Hepatocyte (in vitro differentiated cells): Measurements from ENCODE around the gene SNX10. TPM values are rescaled to one million over a fixed set of nuclear protein-coding genes. Genes with fewer than 3 reads are reported as not detected.

Source experiments
- DNase-seq: peaks from one replicate; pipeline ENCODE4 v3.0.0-alpha.2; 2016; ENCODE audit warnings: low spot score
- H2AFZ ChIP-seq: fragments of 200-600 bp; sonication (generic); 2 replicates; pipeline ENCODE4 v1.6.0; 2016; ENCODE audit warnings: antibody characterized with exemption, mild to moderate bottlenecking
- H3K27ac ChIP-seq: fragments of 200-600 bp; sonication (generic); 2 replicates; pipeline ENCODE4 v1.5.1; 2016; ENCODE audit warnings: mild to moderate bottlenecking
- H3K27me3 ChIP-seq: fragments of 200-600 bp; sonication (generic); 2 replicates; pipeline ENCODE4 v1.6.1; 2016
- H3K36me3 ChIP-seq: fragments of 200-600 bp; sonication (generic); replicated peaks from 2 replicates; pipeline ENCODE4 v1.5.1; 2016; ENCODE audit warnings: low read depth; ENCODE audit not compliant: insufficient read depth
- H3K4me1 ChIP-seq: fragments of 200-600 bp; sonication (generic); 2 replicates; pipeline ENCODE4 v1.5.1; 2016; ENCODE audit warnings: mild to moderate bottlenecking, moderate library complexity; ENCODE audit not compliant: insufficient read depth
- H3K4me2 ChIP-seq: fragments of 200-600 bp; sonication (generic); 2 replicates; pipeline ENCODE4 v1.6.0; 2016
- H3K4me3 ChIP-seq: fragments of 200-600 bp; sonication (generic); 2 replicates; pipeline ENCODE4 v1.5.1; 2016; ENCODE audit warnings: mild to moderate bottlenecking
- H3K79me2 ChIP-seq: fragments of 200-600 bp; sonication (generic); 2 replicates; pipeline ENCODE4 v1.6.0; 2017; ENCODE audit warnings: mild to moderate bottlenecking
- H3K9me2 ChIP-seq: fragments of 200-600 bp; sonication (generic); replicated peaks from 2 replicates; pipeline ENCODE4 v1.6.0; 2017; ENCODE audit warnings: mild to moderate bottlenecking; ENCODE audit not compliant: insufficient read depth
- H3K9me3 ChIP-seq: fragments of 200-600 bp; sonication (generic); 2 replicates; pipeline ENCODE4 v1.5.1; 2016; ENCODE audit warnings: low read depth, mild to moderate bottlenecking
- H4K20me1 ChIP-seq: fragments of 200-600 bp; sonication (generic); 2 replicates; pipeline ENCODE4 v1.6.0; 2016; ENCODE audit warnings: mild to moderate bottlenecking; ENCODE audit not compliant: insufficient read depth, poor library complexity, severe bottlenecking
- EZH2 ChIP-seq: fragments of 200-600 bp; sonication (generic); IDR thresholded peaks from 2 replicates; pipeline ENCODE4 v1.6.1; 2016; ENCODE audit warnings: antibody characterized with exemption, mild to moderate bottlenecking, borderline replicate concordance
- EZH2phosphoT487 ChIP-seq: fragments of 200-600 bp; sonication (generic); IDR thresholded peaks from one replicate; pipeline ENCODE4 v1.6.1; 2018; ENCODE audit warnings: antibody characterized with exemption, mild to moderate bottlenecking, low read depth, moderate library complexity; ENCODE audit not compliant: unreplicated experiment, severe bottlenecking
- WGBS: methylation state at CpG from one replicate; pipeline ENCODE4 v1.1.6; 2016; ENCODE audit warnings: low lambda C conversion rate; ENCODE audit errors: missing lambda C conversion rate; 5-methylcytosine and 5-hydroxymethylcytosine counted together
- polyA plus RNA-seq: library from polyadenylated mRNA; unstranded; fragments of >200 nt; fragmentation: Nextera tagmentation; extraction: Ambion mirVana; gene quantifications from 2 replicates; pipeline ENCODE4 v1.2.1, GENCODE V29; 2016
- total RNA-seq: library from RNA; depleted of rRNA; stranded (reverse); fragments of >200 nt; gene quantifications from 2 replicates; pipeline ENCODE4 v1.2.3, GENCODE V29; 2014
- TF ChIP-seq, protein P1 (sequence below): fragments of 200-600 bp; sonication (generic); IDR thresholded peaks from 2 replicates; pipeline ENCODE4 v1.5.1; 2016; ENCODE audit warnings: antibody characterized with exemption, mild to moderate bottlenecking; ENCODE audit not compliant: poor library complexity

SNX10 gene
- total and polyA plus RNA-seq, 2 experiments from 2014 or later = 6.1 to 8.2 TPM

GRCh38 chr7:26397332-26397731 lies 105.7 kb downstream of the SNX10 start:
- H3K27me3 ChIP-seq = no peaks in the 10 kb centered on the region
- no peak overlapping the region for H2AFZ ChIP-seq
- H3K36me3 ChIP-seq = no peaks in the 10 kb centered on the region
- no peaks in the 10 kb centered on the region for H3K9me2 ChIP-seq
- no peaks in the 10 kb centered on the region for H3K79me2 ChIP-seq
- peak; percentile 25 for DNase-seq
- no peaks in the 10 kb centered on the region for H3K9me3 ChIP-seq
- peaks cover 12% of the 10 kb centered on the region for H3K4me1 ChIP-seq
- WGBS = 32% methylated on average over 4 of the region's 7 CpGs
- H3K4me3 ChIP-seq = no peak overlapping the region
- H3K4me2 ChIP-seq = peak overlapping the region; percentile 86
- peak overlapping the region; percentile 83 for H3K27ac ChIP-seq
- TF ChIP-seq EZH2phosphoT487 (no peak), EZH2 (no peak)
- TF ChIP-seq, protein P1, sequence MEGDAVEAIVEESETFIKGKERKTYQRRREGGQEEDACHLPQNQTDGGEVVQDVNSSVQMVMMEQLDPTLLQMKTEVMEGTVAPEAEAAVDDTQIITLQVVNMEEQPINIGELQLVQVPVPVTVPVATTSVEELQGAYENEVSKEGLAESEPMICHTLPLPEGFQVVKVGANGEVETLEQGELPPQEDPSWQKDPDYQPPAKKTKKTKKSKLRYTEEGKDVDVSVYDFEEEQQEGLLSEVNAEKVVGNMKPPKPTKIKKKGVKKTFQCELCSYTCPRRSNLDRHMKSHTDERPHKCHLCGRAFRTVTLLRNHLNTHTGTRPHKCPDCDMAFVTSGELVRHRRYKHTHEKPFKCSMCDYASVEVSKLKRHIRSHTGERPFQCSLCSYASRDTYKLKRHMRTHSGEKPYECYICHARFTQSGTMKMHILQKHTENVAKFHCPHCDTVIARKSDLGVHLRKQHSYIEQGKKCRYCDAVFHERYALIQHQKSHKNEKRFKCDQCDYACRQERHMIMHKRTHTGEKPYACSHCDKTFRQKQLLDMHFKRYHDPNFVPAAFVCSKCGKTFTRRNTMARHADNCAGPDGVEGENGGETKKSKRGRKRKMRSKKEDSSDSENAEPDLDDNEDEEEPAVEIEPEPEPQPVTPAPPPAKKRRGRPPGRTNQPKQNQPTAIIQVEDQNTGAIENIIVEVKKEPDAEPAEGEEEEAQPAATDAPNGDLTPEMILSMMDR = no peak
- H4K20me1 ChIP-seq = no peaks in the 10 kb centered on the region

DNA sequence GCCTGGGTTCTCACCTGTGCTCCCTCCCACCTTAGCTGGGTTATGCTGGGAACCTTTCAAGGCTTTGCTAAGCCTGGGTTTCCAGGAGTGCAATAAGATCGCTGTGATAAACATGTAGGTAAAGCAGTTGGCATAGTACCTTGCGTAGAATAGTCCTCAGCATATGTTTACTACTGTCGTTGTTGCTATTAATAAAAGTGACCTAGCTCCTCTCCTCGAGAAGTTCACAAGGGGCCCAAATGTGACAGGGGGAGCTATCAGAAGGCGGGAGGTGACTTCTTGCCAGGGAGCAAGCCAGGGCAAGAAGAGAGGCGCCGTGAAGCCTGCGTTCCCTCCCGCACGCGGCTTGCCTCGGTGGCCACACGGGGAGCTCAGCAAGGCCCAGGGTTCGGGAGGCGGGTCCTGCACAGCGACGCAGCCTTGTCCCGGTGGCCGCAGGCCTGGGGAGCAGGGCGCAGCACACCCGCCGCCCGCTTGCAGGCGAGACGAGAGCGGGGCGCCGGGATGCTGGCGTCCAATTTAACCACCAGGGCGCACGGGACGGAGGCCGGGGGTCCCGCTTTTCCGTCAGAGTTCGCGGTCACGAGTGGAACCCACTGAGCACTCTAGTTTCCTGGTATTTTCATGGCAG lies 106.2 kb downstream of the SNX10 start:
- WGBS = 6% methylated on average over 36 of the region's 38 CpGs
- Histone ChIP-seq H3K79me2 (no peaks in the 10 kb centered on the region), H2AFZ (peak overlapping the region; percentile 80), H3K9me2 (no peaks in the 10 kb centered on the region), H4K20me1 (no peaks in the 10 kb centered on the region), H3K4me1 (peaks cover 12% of the 10 kb centered on the region), H3K4me3 (peak overlapping the region; percentile 65), H3K27ac (peak overlapping the region; percentile 83), H3K9me3 (no peaks in the 10 kb centered on the region), H3K36me3 (no peaks in the 10 kb centered on the region), H3K4me2 (peak overlapping the region; percentile 86), H3K27me3 (no peaks in the 10 kb centered on the region)
- peak; percentile 51 for DNase-seq
- TF ChIP-seq EZH2phosphoT487 = no peak
- TF ChIP-seq EZH2 = no peak
- TF ChIP-seq, protein P1 = peak; percentile 8

GRCh38 chr7:26398427-26398755 lies 106.7 kb downstream of the SNX10 start:
- Histone ChIP-seq H3K4me2 (peak overlapping the region; percentile 86), H4K20me1 (no peaks in the 10 kb centered on the region), H3K79me2 (no peaks in the 10 kb centered on the region), H3K4me1 (peaks cover 12% of the 10 kb centered on the region), H2AFZ (peak overlapping the region; percentile 80), H3K27me3 (no peaks in the 10 kb centered on the region), H3K27ac (peak overlapping the region; percentile 83), H3K4me3 (peak overlapping the region; percentile 65), H3K36me3 (no peaks in the 10 kb centered on the region), H3K9me2 (no peaks in the 10 kb centered on the region), H3K9me3 (no peaks in the 10 kb centered on the region)
- TF ChIP-seq, protein P1 = no peak
- TF ChIP-seq EZH2 (no peak), EZH2phosphoT487 (no peak)
- DNase-seq = peak; percentile 87
- WGBS = 0% methylated on average over 3 of the region's 36 CpGs
